H9 (cell line): ENCODE measurements around the gene CCDC192. TPM values are rescaled to one million over a fixed set of nuclear protein-coding genes. Genes with fewer than 3 reads are reported as not detected.

Source experiments
- DNase-seq: peaks from one replicate; pipeline ENCODE4 v3.0.0-alpha.2; 2017
- H2AFZ ChIP-seq: one replicate; pipeline ENCODE4 v1.6.1; 2013; ENCODE audit warnings: mild to moderate bottlenecking, low read length, control low read depth, moderate library complexity
- H2AK5ac ChIP-seq: 2 replicates; pipeline ENCODE4 v1.6.1; 2013; ENCODE audit warnings: low read length, control low read depth, mixed read lengths; ENCODE audit not compliant: insufficient read length
- H2BK120ac ChIP-seq: one replicate; pipeline ENCODE4 v1.6.1; 2013; ENCODE audit warnings: low read depth, mild to moderate bottlenecking, low read length, control low read depth, inconsistent platforms; ENCODE audit not compliant: poor library complexity, severe bottlenecking
- H2BK12ac ChIP-seq: 2 replicates; pipeline ENCODE4 v1.6.1; 2013; ENCODE audit warnings: low read length, control low read depth, mixed read lengths, low read depth; ENCODE audit not compliant: insufficient read length
- H2BK15ac ChIP-seq: 2 replicates; pipeline ENCODE4 v1.6.1; 2013; ENCODE audit warnings: low read depth, low read length, control low read depth
- H2BK20ac ChIP-seq: one replicate; pipeline ENCODE4 v1.6.1; 2013; ENCODE audit warnings: low read depth, mild to moderate bottlenecking, low read length, control low read depth, inconsistent platforms; ENCODE audit not compliant: poor library complexity, severe bottlenecking
- H2BK5ac ChIP-seq: 2 replicates; pipeline ENCODE4 v1.6.1; 2013; ENCODE audit warnings: low read length, control low read depth, mixed read lengths; ENCODE audit not compliant: insufficient read length
- H3K14ac ChIP-seq: 2 replicates; pipeline ENCODE4 v1.6.1; 2013; ENCODE audit warnings: low read length, control low read depth; ENCODE audit not compliant: insufficient read depth
- H3K18ac ChIP-seq: 2 replicates; pipeline ENCODE4 v1.6.1; 2013; ENCODE audit warnings: low read depth, mild to moderate bottlenecking, mixed read lengths, low read length, control low read depth; ENCODE audit not compliant: insufficient read length
- H3K23ac ChIP-seq: 2 replicates; pipeline ENCODE4 v1.6.1; 2013; ENCODE audit warnings: low read length, control low read depth, mixed read lengths, low read depth; ENCODE audit not compliant: insufficient read length
- H3K23me2 ChIP-seq: 2 replicates; pipeline ENCODE4 v1.6.1; 2013; ENCODE audit warnings: low read depth, mild to moderate bottlenecking, mixed read lengths, low read length, control low read depth; ENCODE audit not compliant: insufficient read length, poor library complexity, severe bottlenecking
- H3K27ac ChIP-seq: 2 replicates; pipeline ENCODE4 v1.5.1; 2013; ENCODE audit warnings: low read length, control low read depth, mixed read lengths, low read depth; ENCODE audit not compliant: insufficient read length
- H3K27me3 ChIP-seq: 2 replicates; pipeline ENCODE4 v1.6.1; 2013; ENCODE audit warnings: low read length, control low read depth, inconsistent platforms; ENCODE audit not compliant: insufficient read depth
- H3K4ac ChIP-seq: 2 replicates; pipeline ENCODE4 v1.6.1; 2013; ENCODE audit warnings: low read depth, mild to moderate bottlenecking, control low read depth, inconsistent platforms, low read length, moderate library complexity
- H3K4me1 ChIP-seq: 2 replicates; pipeline ENCODE4 v1.6.1; 2013; ENCODE audit warnings: low read length, control low read depth, inconsistent platforms; ENCODE audit not compliant: insufficient read depth
- H3K4me2 ChIP-seq: 2 replicates; pipeline ENCODE4 v1.6.1; 2013; ENCODE audit warnings: low read length, control low read depth, mixed read lengths; ENCODE audit not compliant: insufficient read length, insufficient read depth
- H3K56ac ChIP-seq: 2 replicates; pipeline ENCODE4 v1.6.1; 2013; ENCODE audit warnings: low read depth, mild to moderate bottlenecking, mixed read lengths, low read length, control low read depth; ENCODE audit not compliant: insufficient read length
- H3K79me1 ChIP-seq: 2 replicates; pipeline ENCODE4 v1.6.1; 2013; ENCODE audit warnings: low read depth, mild to moderate bottlenecking, moderate library complexity, low read length, control low read depth, inconsistent platforms; ENCODE audit not compliant: insufficient read depth, poor library complexity, severe bottlenecking
- H3K79me2 ChIP-seq: 2 replicates; pipeline ENCODE4 v1.6.1; 2013; ENCODE audit warnings: low read length, control low read depth, inconsistent platforms; ENCODE audit not compliant: insufficient read depth
- H3K9ac ChIP-seq: 2 replicates; pipeline ENCODE4 v1.6.1; 2013; ENCODE audit warnings: low read length, control low read depth, mixed read lengths; ENCODE audit not compliant: insufficient read length; ENCODE audit errors: extremely low read depth
- H3K9me3 ChIP-seq: one replicate; pipeline ENCODE4 v1.6.1; 2013; ENCODE audit warnings: low read depth, low read length, inconsistent platforms; ENCODE audit not compliant: control insufficient read depth
- H3T11ph ChIP-seq: one replicate; pipeline ENCODE4 v1.6.1; 2013; ENCODE audit warnings: mild to moderate bottlenecking, low read length, control low read depth, inconsistent platforms
- H4K20me1 ChIP-seq: one replicate; pipeline ENCODE4 v1.6.1; 2013; ENCODE audit not compliant: control insufficient read depth, insufficient read length, insufficient read depth
- H4K5ac ChIP-seq: 2 replicates; pipeline ENCODE4 v1.6.1; 2013; ENCODE audit warnings: low read depth, mild to moderate bottlenecking, mixed read lengths, low read length, control low read depth; ENCODE audit not compliant: insufficient read length
- H4K8ac ChIP-seq: replicated peaks from 2 replicates; pipeline ENCODE4 v1.6.1; 2013; ENCODE audit warnings: low read length, control low read depth, mixed read lengths, low read depth; ENCODE audit not compliant: insufficient read length
- H4K91ac ChIP-seq: 2 replicates; pipeline ENCODE4 v1.6.1; 2013; ENCODE audit warnings: low read depth, mild to moderate bottlenecking, moderate library complexity, mixed read lengths, low read length, control low read depth; ENCODE audit not compliant: insufficient read length
- H3K27ac Mint-ChIP-seq, 3 experiments: 2 replicates in 2 of 3; 3 replicates in 1 of 3; pipeline ENCODE4 v1.8.0; 2020 to 2021; ENCODE audit warnings: mixed read lengths in 3 of 3, mild to moderate bottlenecking in 1 of 3, moderate library complexity in 1 of 3
- H3K27me3 Mint-ChIP-seq: 2 replicates; pipeline ENCODE4 v1.8.0; 2021; ENCODE audit warnings: low read depth, mild to moderate bottlenecking, moderate library complexity, mixed read lengths
- H3K36me3 Mint-ChIP-seq, 3 experiments: 2 replicates in 2 of 3; 3 replicates in 1 of 3; pipeline ENCODE4 v1.8.0; 2020 to 2021; ENCODE audit warnings: low read depth in 3 of 3, mixed read lengths in 3 of 3; ENCODE audit not compliant: insufficient read depth in 1 of 3
- H3K4me1 Mint-ChIP-seq, 2 experiments: 2 replicates each; pipeline ENCODE4 v1.8.0; 2020; ENCODE audit warnings: mixed read lengths in 2 of 2
- H3K4me3 Mint-ChIP-seq, 2 experiments: 2 replicates in 1 of 2; 3 replicates in 1 of 2; pipeline ENCODE4 v1.8.0; 2020 to 2021; ENCODE audit warnings: mild to moderate bottlenecking in 2 of 2, mixed read lengths in 2 of 2, moderate library complexity in 1 of 2
- H3K9me3 Mint-ChIP-seq, 2 experiments: 2 replicates in 1 of 2; 3 replicates in 1 of 2; pipeline ENCODE4 v1.8.0; 2020; ENCODE audit warnings: mild to moderate bottlenecking in 2 of 2, mixed read lengths in 2 of 2, moderate library complexity in 1 of 2
- CTCF ChIP-seq: fragments of 200-600 bp; sonication (generic); conservative IDR thresholded peaks from 3 replicates; pipeline ENCODE4 v1.8.0; 2021; ENCODE audit warnings: antibody characterized with exemption, mild to moderate bottlenecking
- WGBS: extraction: QIAGEN DNeasy Blood & Tissue Kit; methylation state at CpG from one replicate; pipeline ENCODE4 v1.1.7; 2013; ENCODE audit warnings: missing lambda C conversion rate, low lambda C conversion rate, mixed read lengths; ENCODE audit not compliant: insufficient read length; ENCODE audit errors: extremely low coverage; 5-methylcytosine and 5-hydroxymethylcytosine counted together
- total RNA-seq: library from RNA; stranded (reverse); gene quantifications from 2 replicates; pipeline ENCODE4 v1.2.1, GENCODE V29; 2021

Gene CCDC192
- total RNA-seq, 1 experiment from 2014 or later = not detected

DNA sequence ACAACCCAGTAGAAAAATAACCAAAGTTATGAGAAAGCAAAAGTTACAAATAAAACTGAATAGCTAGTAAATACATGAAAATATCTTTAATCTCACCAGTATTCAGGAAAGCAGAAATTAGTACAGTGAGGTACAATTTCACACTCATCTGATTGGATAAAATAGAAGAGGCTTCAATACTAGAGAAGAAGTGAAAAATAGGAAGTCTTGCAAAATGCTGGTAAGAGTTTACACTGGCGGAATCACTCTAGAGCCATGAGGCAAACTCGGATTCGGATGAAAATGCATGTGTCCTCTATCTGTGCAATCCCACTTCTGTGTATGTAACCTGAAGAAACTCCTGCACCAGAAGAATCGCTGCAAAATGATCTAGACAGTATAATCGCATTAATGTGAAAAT, 128.9 kb downstream of the CCDC192 start:
- no peaks in the 10 kb centered on the region for H3K27me3 Mint-ChIP-seq
- no peak overlapping the region for H3K18ac ChIP-seq
- no peaks in the 10 kb centered on the region for H3K23me2 ChIP-seq
- H3K9ac ChIP-seq = no peak overlapping the region
- 0 out of 4 replicates have a peak, but pooled peaks cover 0 to 3% of the 10 kb centered on the region in 2 experiments for H3K4me1 Mint-ChIP-seq
- no peak overlapping the region for H2AFZ ChIP-seq
- H3K79me2 ChIP-seq = no peaks in the 10 kb centered on the region
- WGBS = no CpG with 5 or more reads among the region's 5 CpGs
- H3K27me3 ChIP-seq = no peaks in the 10 kb centered on the region
- H3T11ph ChIP-seq = no peak overlapping the region
- H4K8ac ChIP-seq = no peak overlapping the region
- no peaks in the 10 kb centered on the region for H3K9me3 ChIP-seq
- H4K5ac ChIP-seq = no peak overlapping the region
- TF ChIP-seq CTCF = no peak
- H3K14ac ChIP-seq = no peak overlapping the region
- H3K36me3 Mint-ChIP-seq = peaks cover 0 to 9% (median 3%) of the 10 kb centered on the region in 3 experiments; a peak in 3 of 7 replicates
- H3K27ac ChIP-seq = no peak overlapping the region
- H3K4me1 ChIP-seq = no peaks in the 10 kb centered on the region
- no peak overlapping the region for H4K91ac ChIP-seq
- H2BK20ac ChIP-seq = no peak overlapping the region
- no peak overlapping the region for H2BK5ac ChIP-seq
- no peak overlapping the region for H3K27ac Mint-ChIP-seq
- peaks cover 3 to 8% of the 10 kb centered on the region in 2 experiments; a peak in 4 of 5 replicates for H3K9me3 Mint-ChIP-seq
- H2BK15ac ChIP-seq = no peak overlapping the region
- no peaks in the 10 kb centered on the region for H4K20me1 ChIP-seq
- no peak overlapping the region for H3K4ac ChIP-seq
- H2AK5ac ChIP-seq = no peak overlapping the region
- H3K56ac ChIP-seq = no peak overlapping the region
- H3K79me1 ChIP-seq = no peaks in the 10 kb centered on the region
- H3K4me3 Mint-ChIP-seq = no peak overlapping the region
- DNase-seq = no peak
- H2BK12ac ChIP-seq = no peak overlapping the region
- no peak overlapping the region for H2BK120ac ChIP-seq
- H3K4me2 ChIP-seq = no peak overlapping the region
- no peak overlapping the region for H3K23ac ChIP-seq
